Measurements from ENCODE around the gene SLX9.

SLX9 gene

DNA sequence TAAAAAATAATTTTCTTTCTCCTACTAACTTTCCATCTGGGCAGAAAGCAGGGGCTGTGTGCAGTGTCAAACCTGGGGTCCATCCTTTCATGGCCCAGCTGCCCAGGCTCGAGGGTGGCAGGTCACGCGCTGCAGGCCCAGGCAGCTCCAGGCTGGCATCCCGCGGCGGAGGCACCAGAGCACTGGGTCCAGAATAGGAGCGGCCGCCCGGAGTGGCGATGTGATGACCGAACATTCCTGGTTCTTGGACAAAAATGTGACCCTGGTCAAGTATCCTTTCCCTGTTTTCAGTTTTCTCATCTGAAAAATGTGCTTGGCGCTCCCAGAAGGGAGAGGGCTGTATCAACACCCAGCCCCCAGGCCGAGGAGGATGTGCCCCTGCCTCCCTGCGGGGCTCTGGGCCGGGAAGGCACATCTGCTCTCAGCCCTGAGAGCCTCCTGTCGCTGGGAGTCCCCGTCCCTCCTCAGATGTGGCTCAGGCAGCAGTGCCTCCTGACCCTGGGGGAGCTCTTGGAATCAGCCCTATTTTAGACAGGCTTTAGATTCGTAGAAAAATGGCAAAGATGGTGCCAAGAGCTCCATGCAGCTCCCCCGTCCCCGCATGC is 29.3 kb downstream of the SLX9 start:
- no peak for DNase-seq (ENCODE audit: low read depth in 1 of 2, low spot score in 1 of 2)
- H3K27me3 ChIP-seq (ENCODE audit: insufficient read depth, poor library complexity, severe bottlenecking): no peaks in the 10 kb centered on the region
- H3K27ac ChIP-seq (replicated peaks): peak overlapping the region; percentile 95
- H3K4me3 ChIP-seq (replicated peaks; ENCODE audit: insufficient read depth, low read length): no peak overlapping the region
- no peak for TF ChIP-seq GABPA (IDR thresholded peaks at IDR 0.05; ENCODE audit: low read depth)
- TF ChIP-seq SPI1 (IDR thresholded peaks at IDR 0.05; ENCODE audit: borderline replicate concordance, low read depth): no peak
- TF ChIP-seq, protein P1, sequence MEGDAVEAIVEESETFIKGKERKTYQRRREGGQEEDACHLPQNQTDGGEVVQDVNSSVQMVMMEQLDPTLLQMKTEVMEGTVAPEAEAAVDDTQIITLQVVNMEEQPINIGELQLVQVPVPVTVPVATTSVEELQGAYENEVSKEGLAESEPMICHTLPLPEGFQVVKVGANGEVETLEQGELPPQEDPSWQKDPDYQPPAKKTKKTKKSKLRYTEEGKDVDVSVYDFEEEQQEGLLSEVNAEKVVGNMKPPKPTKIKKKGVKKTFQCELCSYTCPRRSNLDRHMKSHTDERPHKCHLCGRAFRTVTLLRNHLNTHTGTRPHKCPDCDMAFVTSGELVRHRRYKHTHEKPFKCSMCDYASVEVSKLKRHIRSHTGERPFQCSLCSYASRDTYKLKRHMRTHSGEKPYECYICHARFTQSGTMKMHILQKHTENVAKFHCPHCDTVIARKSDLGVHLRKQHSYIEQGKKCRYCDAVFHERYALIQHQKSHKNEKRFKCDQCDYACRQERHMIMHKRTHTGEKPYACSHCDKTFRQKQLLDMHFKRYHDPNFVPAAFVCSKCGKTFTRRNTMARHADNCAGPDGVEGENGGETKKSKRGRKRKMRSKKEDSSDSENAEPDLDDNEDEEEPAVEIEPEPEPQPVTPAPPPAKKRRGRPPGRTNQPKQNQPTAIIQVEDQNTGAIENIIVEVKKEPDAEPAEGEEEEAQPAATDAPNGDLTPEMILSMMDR (IDR thresholded peaks at IDR 0.05; ENCODE audit: insufficient read depth, low read length): no peak
- TF ChIP-seq, protein P2, sequence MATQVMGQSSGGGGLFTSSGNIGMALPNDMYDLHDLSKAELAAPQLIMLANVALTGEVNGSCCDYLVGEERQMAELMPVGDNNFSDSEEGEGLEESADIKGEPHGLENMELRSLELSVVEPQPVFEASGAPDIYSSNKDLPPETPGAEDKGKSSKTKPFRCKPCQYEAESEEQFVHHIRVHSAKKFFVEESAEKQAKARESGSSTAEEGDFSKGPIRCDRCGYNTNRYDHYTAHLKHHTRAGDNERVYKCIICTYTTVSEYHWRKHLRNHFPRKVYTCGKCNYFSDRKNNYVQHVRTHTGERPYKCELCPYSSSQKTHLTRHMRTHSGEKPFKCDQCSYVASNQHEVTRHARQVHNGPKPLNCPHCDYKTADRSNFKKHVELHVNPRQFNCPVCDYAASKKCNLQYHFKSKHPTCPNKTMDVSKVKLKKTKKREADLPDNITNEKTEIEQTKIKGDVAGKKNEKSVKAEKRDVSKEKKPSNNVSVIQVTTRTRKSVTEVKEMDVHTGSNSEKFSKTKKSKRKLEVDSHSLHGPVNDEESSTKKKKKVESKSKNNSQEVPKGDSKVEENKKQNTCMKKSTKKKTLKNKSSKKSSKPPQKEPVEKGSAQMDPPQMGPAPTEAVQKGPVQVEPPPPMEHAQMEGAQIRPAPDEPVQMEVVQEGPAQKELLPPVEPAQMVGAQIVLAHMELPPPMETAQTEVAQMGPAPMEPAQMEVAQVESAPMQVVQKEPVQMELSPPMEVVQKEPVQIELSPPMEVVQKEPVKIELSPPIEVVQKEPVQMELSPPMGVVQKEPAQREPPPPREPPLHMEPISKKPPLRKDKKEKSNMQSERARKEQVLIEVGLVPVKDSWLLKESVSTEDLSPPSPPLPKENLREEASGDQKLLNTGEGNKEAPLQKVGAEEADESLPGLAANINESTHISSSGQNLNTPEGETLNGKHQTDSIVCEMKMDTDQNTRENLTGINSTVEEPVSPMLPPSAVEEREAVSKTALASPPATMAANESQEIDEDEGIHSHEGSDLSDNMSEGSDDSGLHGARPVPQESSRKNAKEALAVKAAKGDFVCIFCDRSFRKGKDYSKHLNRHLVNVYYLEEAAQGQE (IDR thresholded peaks at IDR 0.05; ENCODE audit: insufficient replicate concordance, low read depth): no peak
- no peak; the same call in 1 of the 2 replicates for TF ChIP-seq POLR2AphosphoS5 (IDR thresholded peaks at IDR 0.05; ENCODE audit: low read depth)

DNA sequence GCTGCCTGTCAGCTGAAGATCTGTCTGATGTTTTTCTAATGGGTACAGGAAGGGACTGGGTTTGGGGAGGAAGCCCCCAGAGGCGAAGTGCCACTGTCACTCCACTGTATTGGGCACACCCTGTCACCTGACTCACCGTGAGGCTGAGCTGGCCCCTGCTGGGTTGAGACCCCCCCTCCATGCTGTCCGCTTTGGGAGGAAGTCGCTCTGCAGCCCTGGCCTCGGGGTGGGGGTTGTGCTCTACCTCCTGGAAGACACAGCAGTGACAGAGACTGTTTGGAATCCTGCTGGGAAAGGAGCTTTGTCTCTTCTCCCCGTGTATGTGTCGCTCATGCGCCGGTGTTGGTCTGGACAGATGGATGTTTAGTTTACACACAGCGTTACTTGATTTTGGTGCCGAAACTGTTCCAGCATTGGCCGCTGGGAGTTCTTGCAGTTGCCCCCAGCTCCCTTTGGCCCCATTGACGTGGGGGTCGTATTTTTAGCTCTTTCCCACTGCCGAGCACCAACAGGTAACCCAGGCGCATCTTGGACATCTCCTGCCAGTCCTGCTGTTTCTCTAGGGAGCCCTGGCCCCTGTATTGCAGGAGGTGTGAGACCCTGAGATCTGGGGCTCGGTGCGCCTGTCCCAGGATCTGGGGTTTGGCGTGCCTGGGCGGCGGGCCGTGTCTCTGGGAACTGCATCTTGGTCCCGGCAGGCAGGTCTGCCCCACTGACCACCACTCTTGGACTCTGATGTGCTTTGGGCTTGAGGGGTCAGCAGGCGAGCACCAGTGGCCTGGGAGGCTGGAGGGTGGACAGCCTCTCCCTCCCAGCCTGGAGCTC is 30.3 kb downstream of the SLX9 start:
- DNase-seq (ENCODE audit: low read depth in 1 of 2, low spot score in 1 of 2): peak in 1 of 2 experiments; percentile 17
- no peak overlapping the region for H3K4me3 ChIP-seq (replicated peaks; ENCODE audit: insufficient read depth, low read length)
- peak overlapping the region; percentile 95 for H3K27ac ChIP-seq (replicated peaks)

More for the DNA sequence above, 30.3 kb downstream of the SLX9 start:
- H3K27me3 ChIP-seq (ENCODE audit: insufficient read depth, poor library complexity, severe bottlenecking): no peaks in the 10 kb centered on the region
- TF ChIP-seq, protein P1 (IDR thresholded peaks at IDR 0.05; ENCODE audit: insufficient read depth, low read length): no peak
- TF ChIP-seq SPI1 (IDR thresholded peaks at IDR 0.05; ENCODE audit: borderline replicate concordance, low read depth) (no peak), POLR2AphosphoS5 (IDR thresholded peaks at IDR 0.05; ENCODE audit: low read depth) (no peak), GABPA (IDR thresholded peaks at IDR 0.05; ENCODE audit: low read depth) (no peak)
- TF ChIP-seq, protein P2 (IDR thresholded peaks at IDR 0.05; ENCODE audit: insufficient replicate concordance, low read depth): no peak

Data from HL-60 (cell line).